IMR-90 (cell line): ENCODE data around the gene TPD52L2. TPM values are rescaled to one million over a fixed set of nuclear protein-coding genes. Genes with fewer than 3 reads are reported as not detected.

ENCODE experiments used
- ATAC-seq: fragments of 200-7000 bp; cut with Tn5 transposase; 2 replicates; pipeline ENCODE4 v1.9.1; 2020; ENCODE audit warnings: low read depth, mild to moderate bottlenecking, moderate library complexity
- BruUV-seq: library from RNA; stranded (reverse); fragments of 400-500 nt; replicated peaks from 2 replicates; lab custom pipeline; 2021; lab: Mats Ljungman, UMichigan
- CTCF ChIA-PET: fragments of 300-600 bp; formaldehyde crosslinking; extraction: SDS; loops from one replicate; lab custom pipeline; 2021; ENCODE audit warnings: antibody characterized with exemption; lab: Yijun Ruan, JAX
- POLR2A ChIA-PET: fragments of 300-600 bp; sonication (Branson Sonifier 250); formaldehyde crosslinking; loops from one replicate; lab custom pipeline; 2022; ENCODE audit warnings: antibody characterized with exemption; ENCODE audit not compliant: unreplicated experiment; lab: Charles Lee
- DNase-seq: peaks from one replicate; pipeline ENCODE4 v3.0.0; 2013
- H2AFZ ChIP-seq: replicated peaks from 2 replicates; pipeline ENCODE3; 2013; ENCODE audit warnings: low read length, mild to moderate bottlenecking; ENCODE audit not compliant: poor library complexity
- H2AK5ac ChIP-seq: 2 replicates; pipeline ENCODE4 v1.6.1; 2013; ENCODE audit warnings: low read depth, low read length, inconsistent platforms
- H2AK9ac ChIP-seq: replicated peaks from 2 replicates; pipeline ENCODE3; 2013; ENCODE audit warnings: mild to moderate bottlenecking, low read depth, low read length, moderate library complexity; ENCODE audit not compliant: poor library complexity
- H2BK120ac ChIP-seq: 2 replicates; pipeline ENCODE4 v1.6.1; 2013; ENCODE audit warnings: low read depth, low read length, inconsistent platforms
- H2BK15ac ChIP-seq: 3 replicates; pipeline ENCODE4 v1.6.1; 2013; ENCODE audit warnings: low read depth, low read length, inconsistent platforms
- H2BK20ac ChIP-seq: 2 replicates; pipeline ENCODE4 v1.6.1; 2013; ENCODE audit warnings: low read depth, mild to moderate bottlenecking, inconsistent platforms, low read length, moderate library complexity
- H2BK5ac ChIP-seq: 2 replicates; pipeline ENCODE4 v1.6.1; 2013; ENCODE audit warnings: mild to moderate bottlenecking, low read depth, low read length, inconsistent platforms; ENCODE audit not compliant: poor library complexity, severe bottlenecking
- H3K14ac ChIP-seq: replicated peaks from 2 replicates; pipeline ENCODE4 v1.6.1; 2013; ENCODE audit warnings: low read depth, low read length, inconsistent platforms
- H3K18ac ChIP-seq: 2 replicates; pipeline ENCODE4 v1.6.1; 2013; ENCODE audit warnings: low read depth, low read length, control low read depth
- H3K23ac ChIP-seq: 2 replicates; pipeline ENCODE4 v1.6.1; 2013; ENCODE audit warnings: low read depth, low read length, inconsistent platforms
- H3K27ac ChIP-seq: 2 replicates; pipeline ENCODE4 v1.5.1; 2013; ENCODE audit warnings: mild to moderate bottlenecking, control low read depth, low read length; ENCODE audit not compliant: insufficient read depth
- H3K27me3 ChIP-seq: 2 replicates; pipeline ENCODE4 v1.6.1; 2013; ENCODE audit warnings: low read length; ENCODE audit not compliant: control insufficient read depth, insufficient read depth
- H3K36me3 ChIP-seq: 2 replicates; pipeline ENCODE4 v1.6.1; 2013; ENCODE audit warnings: low read length, mixed read lengths; ENCODE audit not compliant: control insufficient read depth, insufficient read depth
- H3K4ac ChIP-seq: 2 replicates; pipeline ENCODE4 v1.6.1; 2013; ENCODE audit warnings: low read depth, low read length, inconsistent platforms
- H3K4me1 ChIP-seq: 2 replicates; pipeline ENCODE4 v1.6.1; 2013; ENCODE audit warnings: low read length, mixed read lengths; ENCODE audit not compliant: control insufficient read depth, insufficient read depth
- H3K4me2 ChIP-seq: 2 replicates; pipeline ENCODE4 v1.6.1; 2013; ENCODE audit warnings: low read depth, mild to moderate bottlenecking, control low read depth, low read length, moderate library complexity
- H3K4me3 ChIP-seq: 2 replicates; pipeline ENCODE4 v1.5.1; 2013; ENCODE audit warnings: low read depth, mild to moderate bottlenecking, control low read depth, low read length, moderate library complexity; ENCODE audit not compliant: insufficient read depth
- H3K56ac ChIP-seq: 2 replicates; pipeline ENCODE4 v1.6.1; 2013; ENCODE audit warnings: low read length, inconsistent platforms; ENCODE audit not compliant: insufficient read depth; ENCODE audit errors: extremely low read depth
- H3K79me1 ChIP-seq, 2 experiments: 2 replicates each; pipeline ENCODE4 v1.6.1; 2013; ENCODE audit warnings: low read length in 2 of 2, inconsistent platforms in 1 of 2, low read depth in 1 of 2
- H3K9ac ChIP-seq: 2 replicates; pipeline ENCODE4 v1.6.1; 2013; ENCODE audit warnings: low read depth, low read length, control low read depth
- H3K9me1 ChIP-seq: 2 replicates; pipeline ENCODE4 v1.6.1; 2013; ENCODE audit warnings: low read length, inconsistent platforms; ENCODE audit not compliant: insufficient read depth
- H3K9me3 ChIP-seq: 2 replicates; pipeline ENCODE4 v1.6.1; 2013; ENCODE audit warnings: low read length; ENCODE audit not compliant: control insufficient read depth, insufficient read depth
- H4K20me1 ChIP-seq: 2 replicates; pipeline ENCODE4 v1.6.1; 2013; ENCODE audit warnings: low read length, inconsistent platforms; ENCODE audit not compliant: insufficient read depth
- H4K5ac ChIP-seq: 2 replicates; pipeline ENCODE4 v1.6.1; 2013; ENCODE audit warnings: mild to moderate bottlenecking, low read depth, low read length, control low read depth
- H4K8ac ChIP-seq, 2 experiments: 2 replicates each; pipeline ENCODE4 v1.6.1; 2013; ENCODE audit warnings: low read depth in 2 of 2, low read length in 2 of 2, control low read depth in 1 of 2, inconsistent platforms in 1 of 2
- H4K91ac ChIP-seq: 2 replicates; pipeline ENCODE4 v1.6.1; 2013; ENCODE audit warnings: low read depth, low read length, inconsistent platforms; ENCODE audit not compliant: insufficient read depth
- BHLHE40 ChIP-seq: fragments of 150-350 bp; IDR thresholded peaks from 2 replicates; pipeline ENCODE4 v1.6.1; 2016; ENCODE audit warnings: mild to moderate bottlenecking, low read depth, low read length
- MAFK ChIP-seq: IDR thresholded peaks from 2 replicates; pipeline ENCODE4 v1.6.1; 2012; ENCODE audit warnings: low read depth, low read length, improper control_type of control experiment
- NFE2L2 ChIP-seq: fragments of 150-350 bp; IDR thresholded peaks from 2 replicates; pipeline ENCODE4 v1.6.1; 2016; ENCODE audit warnings: low read depth, mild to moderate bottlenecking, low read length
- POLR2A ChIP-seq: IDR thresholded peaks from 2 replicates; pipeline ENCODE4 v1.6.1; 2012; ENCODE audit warnings: mild to moderate bottlenecking, low read depth, low read length
- RCOR1 ChIP-seq: IDR thresholded peaks from 2 replicates; pipeline ENCODE4 v1.6.1; 2012; ENCODE audit warnings: mild to moderate bottlenecking, low read length, improper control_type of control experiment; ENCODE audit not compliant: insufficient replicate concordance
- RFX5 ChIP-seq: IDR thresholded peaks from 2 replicates; pipeline ENCODE4 v1.8.0; 2012; ENCODE audit warnings: low read depth, mild to moderate bottlenecking, low read length, moderate library complexity
- SMC3 ChIP-seq: fragments of 150-350 bp; IDR thresholded peaks from 2 replicates; pipeline ENCODE4 v1.6.1; 2016; ENCODE audit warnings: low read depth, mild to moderate bottlenecking, antibody characterized with exemption, low read length, moderate library complexity
- WGBS, 2 experiments: methylation state at CpG; one replicate each; pipeline versions ENCODE4 v1.1.5 to v1.1.7; 2013; ENCODE audit warnings: missing lambda C conversion rate in 2 of 2; ENCODE audit not compliant: insufficient read length in 1 of 2; ENCODE audit errors: extremely low coverage in 2 of 2; 5-methylcytosine and 5-hydroxymethylcytosine counted together
- dilution Hi-C: fragments of 300-500 bp; cut with HindIII; formaldehyde crosslinking; loops from one replicate; pipeline ENCODE4 v1.14.3; 2018; ENCODE audit warnings: low sequenced_read_pairs; ENCODE audit not compliant: unreplicated experiment
- in situ Hi-C: fragments of 300-500 bp; cut with MboI; formaldehyde crosslinking; loops from 3 replicates; pipeline ENCODE4 v1.14.3; 2019; ENCODE audit warnings: low sequenced_read_pairs, inconsistent platforms, mixed read lengths
- intact Hi-C: fragments of 100-400 bp; cut with micrococcal nuclease; formaldehyde crosslinking; loops from 2 replicates; pipeline ENCODE4 v1.10.0; 2022
- polyA plus RNA-seq, 3 experiments: library from polyadenylated mRNA; depleted of rRNA; stranded (reverse); fragments of >200 nt; gene quantifications; 2 replicates each; pipeline ENCODE4 v1.2.3, GENCODE V29; 2012; ENCODE audit warnings: low replicate concordance in 1 of 3
- total RNA-seq: library from RNA; depleted of rRNA; stranded (reverse); fragments of >200 nt; gene quantifications from 2 replicates; pipeline ENCODE4 v1.2.3, GENCODE V29; 2012
- TF ChIP-seq, protein P1 (sequence below): conservative IDR thresholded peaks from 2 replicates; pipeline ENCODE4 v1.5.1; 2012; ENCODE audit warnings: mild to moderate bottlenecking, low read depth, low read length, improper control_type of control experiment
- TF ChIP-seq, protein P2 (sequence below): fragments of 150-350 bp; IDR thresholded peaks from 2 replicates; pipeline ENCODE4 v1.6.1; 2016; ENCODE audit warnings: low read depth, mild to moderate bottlenecking, low read length, moderate library complexity, borderline replicate concordance

TPD52L2 gene
- total and polyA plus RNA-seq, 2 of the 4 experiments (the other 2 are of a cell fraction) = 113 to 189 TPM

DNA sequence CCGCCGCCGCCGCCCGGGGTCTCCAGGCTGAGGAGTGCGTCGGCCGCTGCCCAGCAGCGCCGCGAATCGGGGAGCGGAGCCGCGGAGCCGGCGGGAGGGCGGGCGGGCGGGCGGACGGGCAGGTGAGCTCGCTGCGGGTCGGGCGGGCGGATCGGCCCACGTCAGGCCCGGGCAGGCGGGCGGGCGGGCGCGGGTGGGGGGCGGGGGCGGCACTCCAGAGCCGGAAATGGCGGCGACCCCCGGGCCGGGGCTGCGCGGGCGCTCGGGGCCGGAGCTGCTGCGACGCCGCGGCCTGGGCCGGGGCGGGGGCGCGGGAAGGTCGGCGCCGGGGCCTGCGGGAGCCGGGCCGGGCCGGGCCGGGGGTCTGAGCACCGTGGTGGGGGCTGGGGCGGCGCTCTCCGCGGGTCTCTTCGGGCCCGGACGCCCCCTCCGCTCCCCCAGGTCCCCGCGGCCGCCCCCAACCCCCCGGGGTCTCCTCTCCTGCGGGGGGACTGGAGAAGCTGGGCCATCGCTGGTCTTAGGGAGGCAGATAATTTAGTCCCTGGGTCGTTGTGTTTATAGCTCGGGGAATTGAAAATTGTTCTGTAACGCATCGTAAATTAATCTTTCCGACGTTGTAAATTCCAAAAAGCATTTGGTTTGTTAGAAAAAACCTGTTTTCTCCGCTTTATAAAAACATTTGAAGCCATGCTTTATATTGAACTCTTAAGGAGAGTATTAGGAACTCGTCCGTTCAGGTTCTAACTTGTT, 30.3 kb downstream of the TPD52L2 start (continued):
- TF ChIP-seq NFE2L2 (no peak), RFX5 (no peak)

DNA sequence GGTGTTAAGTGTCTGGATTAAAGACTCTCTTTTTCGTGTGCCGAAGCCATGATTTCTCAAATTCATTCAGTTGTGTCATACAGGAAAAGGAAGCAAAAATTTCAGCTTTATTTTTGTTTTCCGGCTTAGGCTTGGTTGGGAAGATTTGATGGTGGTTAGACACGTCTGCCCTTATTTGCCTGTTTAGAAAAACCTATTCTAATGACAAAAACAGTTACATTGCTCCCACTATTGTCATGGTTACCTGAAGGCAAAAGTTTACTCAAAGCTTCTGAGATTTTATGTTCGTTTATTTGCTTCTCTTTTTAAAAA, 30.8 kb downstream of the TPD52L2 start:
- peak; percentile 20 for DNase-seq

More for the DNA sequence above, 30.8 kb downstream of the TPD52L2 start:
- Histone ChIP-seq H3K9me1 (peaks cover 16% of the 10 kb centered on the region), H3K56ac (peak overlapping the region; percentile 64; the same call in 1 of the 2 replicates), H3K4me1 (peaks cover 14% of the 10 kb centered on the region), H3K23ac (peak overlapping the region; percentile 73), H3K4me3 (peak overlapping the region; percentile 86), H3K18ac (peak overlapping the region; percentile 14; the same call in 1 of the 2 replicates), H3K4me2 (peak overlapping the region; percentile 84), H2BK20ac (no peak overlapping the region), H2AK5ac (no peak overlapping the region), H3K27me3 (no peaks in the 10 kb centered on the region), H3K14ac (peak overlapping the region; percentile 4), H2BK15ac (no peak overlapping the region), H4K20me1 (peaks cover 76% of the 10 kb centered on the region), H3K9ac (peak overlapping the region; percentile 93; the same call in 1 of the 2 replicates), H3K79me1 (peaks cover 6 to 59% of the 10 kb centered on the region in 2 experiments; a peak in 3 of 4 replicates), H2BK120ac (no peak overlapping the region), H4K8ac (no peak overlapping the region), H2AK9ac (no peak overlapping the region), H3K27ac (0 out of 2 replicates have a peak overlapping the region, but pooled peaks have one; percentile 3), H2BK5ac (peak overlapping the region; percentile 51), H4K91ac (no peak overlapping the region), H3K9me3 (no peaks in the 10 kb centered on the region), H3K4ac (no peak overlapping the region), H4K5ac (no peak overlapping the region), H2AFZ (no peak overlapping the region), H3K36me3 (peaks cover 25% of the 10 kb centered on the region)
- TF ChIP-seq MAFK (no peak), RFX5 (no peak), POLR2A (no peak), RCOR1 (no peak), SMC3 (no peak), BHLHE40 (no peak)
- TF ChIP-seq, protein P1, sequence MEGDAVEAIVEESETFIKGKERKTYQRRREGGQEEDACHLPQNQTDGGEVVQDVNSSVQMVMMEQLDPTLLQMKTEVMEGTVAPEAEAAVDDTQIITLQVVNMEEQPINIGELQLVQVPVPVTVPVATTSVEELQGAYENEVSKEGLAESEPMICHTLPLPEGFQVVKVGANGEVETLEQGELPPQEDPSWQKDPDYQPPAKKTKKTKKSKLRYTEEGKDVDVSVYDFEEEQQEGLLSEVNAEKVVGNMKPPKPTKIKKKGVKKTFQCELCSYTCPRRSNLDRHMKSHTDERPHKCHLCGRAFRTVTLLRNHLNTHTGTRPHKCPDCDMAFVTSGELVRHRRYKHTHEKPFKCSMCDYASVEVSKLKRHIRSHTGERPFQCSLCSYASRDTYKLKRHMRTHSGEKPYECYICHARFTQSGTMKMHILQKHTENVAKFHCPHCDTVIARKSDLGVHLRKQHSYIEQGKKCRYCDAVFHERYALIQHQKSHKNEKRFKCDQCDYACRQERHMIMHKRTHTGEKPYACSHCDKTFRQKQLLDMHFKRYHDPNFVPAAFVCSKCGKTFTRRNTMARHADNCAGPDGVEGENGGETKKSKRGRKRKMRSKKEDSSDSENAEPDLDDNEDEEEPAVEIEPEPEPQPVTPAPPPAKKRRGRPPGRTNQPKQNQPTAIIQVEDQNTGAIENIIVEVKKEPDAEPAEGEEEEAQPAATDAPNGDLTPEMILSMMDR = no peak
- TF ChIP-seq, protein P2, sequence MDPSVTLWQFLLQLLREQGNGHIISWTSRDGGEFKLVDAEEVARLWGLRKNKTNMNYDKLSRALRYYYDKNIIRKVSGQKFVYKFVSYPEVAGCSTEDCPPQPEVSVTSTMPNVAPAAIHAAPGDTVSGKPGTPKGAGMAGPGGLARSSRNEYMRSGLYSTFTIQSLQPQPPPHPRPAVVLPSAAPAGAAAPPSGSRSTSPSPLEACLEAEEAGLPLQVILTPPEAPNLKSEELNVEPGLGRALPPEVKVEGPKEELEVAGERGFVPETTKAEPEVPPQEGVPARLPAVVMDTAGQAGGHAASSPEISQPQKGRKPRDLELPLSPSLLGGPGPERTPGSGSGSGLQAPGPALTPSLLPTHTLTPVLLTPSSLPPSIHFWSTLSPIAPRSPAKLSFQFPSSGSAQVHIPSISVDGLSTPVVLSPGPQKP = no peak
- no peak for ATAC-seq
- in situ Hi-C loops = no loop called here
- ChIA-PET POLR2A (interaction anchor here (0.6 kb wide), 1 partner anchor 12 kb away, joined by 3 read pairs; no protein-coding TSS in a partner anchor), CTCF (interaction anchor here (1.0 kb wide), 1 partner anchor 358 kb away, joined by 3 read pairs; no protein-coding TSS in a partner anchor)
- dilution Hi-C loops = no loop called here
- BruUV-seq = no TSS peak
- WGBS, 2 experiments = no CpG with 5 or more reads among the region's 5 CpGs
- intact Hi-C loops = loop anchor here (2.0 kb wide), 1 partner anchor 161 kb away; no protein-coding TSS in a partner anchor
